HL-60 (cell line): Measurements from ENCODE around the gene KAT14.

Source experiments
- POLR2AphosphoS5 ChIP-seq: IDR thresholded peaks from 2 replicates; pipeline ENCODE4 v1.6.1; 2012; ENCODE audit warnings: low read depth
- REST ChIP-seq: IDR thresholded peaks from 2 replicates; pipeline ENCODE4 v1.6.1; 2012; ENCODE audit warnings: low read depth; ENCODE audit not compliant: insufficient replicate concordance
- SPI1 ChIP-seq: IDR thresholded peaks from 2 replicates; pipeline ENCODE4 v1.6.1; 2012; ENCODE audit warnings: low read depth, mild to moderate bottlenecking, borderline replicate concordance
- TF ChIP-seq, protein P1 (sequence below): IDR thresholded peaks from one replicate; pipeline ENCODE4 v1.5.1; 2011; ENCODE audit warnings: low read length, control low read depth, inconsistent platforms; ENCODE audit not compliant: insufficient read depth

DNA sequence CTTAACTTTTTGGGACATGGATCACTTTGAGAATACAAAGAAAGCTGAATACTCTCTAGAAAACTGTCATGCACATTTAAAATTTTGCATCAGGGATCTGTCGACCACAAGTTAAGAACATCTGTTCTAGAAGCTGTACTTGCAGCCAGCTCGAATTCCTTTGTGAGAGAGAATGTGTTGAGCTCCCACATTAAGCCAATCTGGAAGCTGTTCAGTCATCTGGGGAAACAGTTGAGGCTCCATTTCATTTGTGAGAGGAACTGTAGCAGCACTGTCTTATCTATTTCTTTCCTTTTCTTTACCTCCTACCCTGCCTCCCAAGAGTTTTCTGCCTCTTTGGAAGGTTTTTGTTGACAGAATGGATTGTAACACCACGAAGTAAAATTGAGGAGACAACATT, 50.8 kb downstream of the KAT14 start:
- TF ChIP-seq POLR2AphosphoS5 (no peak), SPI1 (no peak), REST (no peak)
- TF ChIP-seq, protein P1, sequence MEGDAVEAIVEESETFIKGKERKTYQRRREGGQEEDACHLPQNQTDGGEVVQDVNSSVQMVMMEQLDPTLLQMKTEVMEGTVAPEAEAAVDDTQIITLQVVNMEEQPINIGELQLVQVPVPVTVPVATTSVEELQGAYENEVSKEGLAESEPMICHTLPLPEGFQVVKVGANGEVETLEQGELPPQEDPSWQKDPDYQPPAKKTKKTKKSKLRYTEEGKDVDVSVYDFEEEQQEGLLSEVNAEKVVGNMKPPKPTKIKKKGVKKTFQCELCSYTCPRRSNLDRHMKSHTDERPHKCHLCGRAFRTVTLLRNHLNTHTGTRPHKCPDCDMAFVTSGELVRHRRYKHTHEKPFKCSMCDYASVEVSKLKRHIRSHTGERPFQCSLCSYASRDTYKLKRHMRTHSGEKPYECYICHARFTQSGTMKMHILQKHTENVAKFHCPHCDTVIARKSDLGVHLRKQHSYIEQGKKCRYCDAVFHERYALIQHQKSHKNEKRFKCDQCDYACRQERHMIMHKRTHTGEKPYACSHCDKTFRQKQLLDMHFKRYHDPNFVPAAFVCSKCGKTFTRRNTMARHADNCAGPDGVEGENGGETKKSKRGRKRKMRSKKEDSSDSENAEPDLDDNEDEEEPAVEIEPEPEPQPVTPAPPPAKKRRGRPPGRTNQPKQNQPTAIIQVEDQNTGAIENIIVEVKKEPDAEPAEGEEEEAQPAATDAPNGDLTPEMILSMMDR = no peak
